Measurements from ENCODE around the gene EIF4A3. TPM values are rescaled to one million over a fixed set of nuclear protein-coding genes. Genes with fewer than 3 reads are reported as not detected.
A peak's percentile ranks its signal among the peaks of the same experiment; 100 is the strongest.

The EIF4A3 gene
- total RNA-seq, 1 experiment from 2014 or later = 160 TPM

DNA sequence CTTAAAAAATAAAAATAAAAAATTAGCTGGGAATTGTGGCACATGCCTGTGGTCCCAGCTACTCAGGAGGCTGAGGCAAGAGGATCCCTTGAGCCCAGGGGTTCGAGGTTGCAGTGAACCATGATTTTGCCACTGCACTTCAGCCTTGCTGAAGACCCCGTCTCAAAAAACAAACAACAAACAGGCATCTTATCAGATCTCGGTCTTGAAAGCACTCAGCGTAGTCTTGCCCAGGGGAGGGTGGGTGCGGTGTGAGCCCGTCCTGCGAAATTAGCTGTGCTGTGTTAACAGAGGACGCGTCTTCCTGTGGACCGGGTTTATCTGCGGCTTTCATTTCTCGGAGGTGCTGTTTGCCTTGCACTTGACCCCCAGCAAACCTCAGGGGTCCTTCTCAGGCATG is 40.2 kb downstream of the EIF4A3 start:
- Mint-ChIP-seq H3K36me3 (no peaks in the 10 kb centered on the region), H3K9me3 (no peaks in the 10 kb centered on the region), H3K27me3 (ENCODE audit: low read depth) (no peaks in the 10 kb centered on the region), H3K27ac (no peak overlapping the region), H3K4me1 (peaks cover 17% of the 10 kb centered on the region), H3K4me3 (no peak overlapping the region)
- DNase-seq (ENCODE audit: low spot score) (no peak), ATAC-seq (no peak)
- CTCF ChIA-PET = interaction anchor here (2.2 kb wide), 1 partner anchor 18 kb away, joined by 8 read pairs; no protein-coding TSS in a partner anchor
- POLR2A ChIA-PET = no interaction called here
- no peak for TF ChIP-seq FOXK1 (CRISPR knock-in tag; IDR thresholded peaks at IDR 0.05)
- no peak for TF ChIP-seq SMAD4 (CRISPR knock-in tag; IDR thresholded peaks at IDR 0.05)
- no peak for TF ChIP-seq ZNF121 (CRISPR knock-in tag; IDR thresholded peaks at IDR 0.05)
- no peak for TF ChIP-seq ZBTB21 (CRISPR knock-in tag; IDR thresholded peaks at IDR 0.05; ENCODE audit: borderline replicate concordance)
- TF ChIP-seq, protein P1, sequence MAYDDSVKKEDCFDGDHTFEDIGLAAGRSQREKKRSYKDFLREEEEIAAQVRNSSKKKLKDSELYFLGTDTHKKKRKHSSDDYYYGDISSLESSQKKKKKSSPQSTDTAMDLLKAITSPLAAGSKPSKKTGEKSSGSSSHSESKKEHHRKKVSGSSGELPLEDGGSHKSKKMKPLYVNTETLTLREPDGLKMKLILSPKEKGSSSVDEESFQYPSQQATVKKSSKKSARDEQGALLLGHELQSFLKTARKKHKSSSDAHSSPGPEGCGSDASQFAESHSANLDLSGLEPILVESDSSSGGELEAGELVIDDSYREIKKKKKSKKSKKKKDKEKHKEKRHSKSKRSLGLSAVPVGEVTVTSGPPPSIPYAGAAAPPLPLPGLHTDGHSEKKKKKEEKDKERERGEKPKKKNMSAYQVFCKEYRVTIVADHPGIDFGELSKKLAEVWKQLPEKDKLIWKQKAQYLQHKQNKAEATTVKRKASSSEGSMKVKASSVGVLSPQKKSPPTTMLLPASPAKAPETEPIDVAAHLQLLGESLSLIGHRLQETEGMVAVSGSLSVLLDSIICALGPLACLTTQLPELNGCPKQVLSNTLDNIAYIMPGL (CRISPR knock-in tag; IDR thresholded peaks at IDR 0.05) = no peak
- TF ChIP-seq ZNF671 (CRISPR knock-in tag; IDR thresholded peaks at IDR 0.05) = no peak
- TF ChIP-seq ZBTB43 (CRISPR knock-in tag; IDR thresholded peaks at IDR 0.05) = no peak
- TF ChIP-seq ZNF423 (CRISPR knock-in tag; IDR thresholded peaks at IDR 0.05) = no peak
- TF ChIP-seq, protein P2, sequence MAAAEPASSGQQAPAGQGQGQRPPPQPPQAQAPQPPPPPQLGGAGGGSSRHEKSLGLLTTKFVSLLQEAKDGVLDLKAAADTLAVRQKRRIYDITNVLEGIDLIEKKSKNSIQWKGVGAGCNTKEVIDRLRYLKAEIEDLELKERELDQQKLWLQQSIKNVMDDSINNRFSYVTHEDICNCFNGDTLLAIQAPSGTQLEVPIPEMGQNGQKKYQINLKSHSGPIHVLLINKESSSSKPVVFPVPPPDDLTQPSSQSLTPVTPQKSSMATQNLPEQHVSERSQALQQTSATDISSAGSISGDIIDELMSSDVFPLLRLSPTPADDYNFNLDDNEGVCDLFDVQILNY (CRISPR knock-in tag; IDR thresholded peaks at IDR 0.05) = no peak
- TF ChIP-seq, protein P3, sequence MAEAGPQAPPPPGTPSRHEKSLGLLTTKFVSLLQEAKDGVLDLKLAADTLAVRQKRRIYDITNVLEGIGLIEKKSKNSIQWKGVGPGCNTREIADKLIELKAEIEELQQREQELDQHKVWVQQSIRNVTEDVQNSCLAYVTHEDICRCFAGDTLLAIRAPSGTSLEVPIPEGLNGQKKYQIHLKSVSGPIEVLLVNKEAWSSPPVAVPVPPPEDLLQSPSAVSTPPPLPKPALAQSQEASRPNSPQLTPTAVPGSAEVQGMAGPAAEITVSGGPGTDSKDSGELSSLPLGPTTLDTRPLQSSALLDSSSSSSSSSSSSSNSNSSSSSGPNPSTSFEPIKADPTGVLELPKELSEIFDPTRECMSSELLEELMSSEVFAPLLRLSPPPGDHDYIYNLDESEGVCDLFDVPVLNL (CRISPR knock-in tag; IDR thresholded peaks at IDR 0.05; ENCODE audit: borderline replicate concordance, low read depth) = no peak
- TF ChIP-seq ELF4 (CRISPR knock-in tag; IDR thresholded peaks at IDR 0.05; ENCODE audit: low read depth) = no peak
- TF ChIP-seq ZNF138 (CRISPR knock-in tag; conservative IDR thresholded peaks at IDR 0.05) = no peak
- TF ChIP-seq SMAD3 (CRISPR knock-in tag; IDR thresholded peaks at IDR 0.05; ENCODE audit: borderline replicate concordance) = no peak
- TF ChIP-seq ZNF281 (CRISPR knock-in tag; IDR thresholded peaks at IDR 0.05) = no peak
- no peak for TF ChIP-seq MXD4 (CRISPR knock-in tag; IDR thresholded peaks at IDR 0.05; ENCODE audit: borderline replicate concordance)

GRCh38 chr17:80106176-80106575 is 40.8 kb downstream of the EIF4A3 start:
- H3K36me3 Mint-ChIP-seq = no peaks in the 10 kb centered on the region
- CTCF ChIA-PET = interaction anchor here (2.2 kb wide), 1 partner anchor 18 kb away, joined by 8 read pairs; no protein-coding TSS in a partner anchor
- H3K27ac Mint-ChIP-seq = peak overlapping the region; percentile 54; the same call in 1 of the 2 replicates
- DNase-seq (ENCODE audit: low spot score) (no peak), ATAC-seq (no peak)
- POLR2A ChIA-PET = no interaction called here
- no peaks in the 10 kb centered on the region for H3K9me3 Mint-ChIP-seq
- peaks cover 13% of the 10 kb centered on the region for H3K4me1 Mint-ChIP-seq
- no peak overlapping the region for H3K4me3 Mint-ChIP-seq
- H3K27me3 Mint-ChIP-seq (ENCODE audit: low read depth) = no peaks in the 10 kb centered on the region
- TF ChIP-seq SMAD3 (CRISPR knock-in tag; IDR thresholded peaks at IDR 0.05; ENCODE audit: borderline replicate concordance) (no peak), SOX15 (CRISPR knock-in tag; IDR thresholded peaks at IDR 0.05) (no peak), USF1 (CRISPR knock-in tag; IDR thresholded peaks at IDR 0.05) (no peak), EMX1 (CRISPR knock-in tag; IDR thresholded peaks at IDR 0.05) (no peak), ZNF671 (CRISPR knock-in tag; IDR thresholded peaks at IDR 0.05) (no peak), FOXJ3 (CRISPR knock-in tag; IDR thresholded peaks at IDR 0.05; ENCODE audit: borderline replicate concordance) (no peak), ERG (CRISPR knock-in tag; IDR thresholded peaks at IDR 0.05) (no peak), ZNF423 (CRISPR knock-in tag; IDR thresholded peaks at IDR 0.05) (no peak), TCF7 (CRISPR knock-in tag; IDR thresholded peaks at IDR 0.05; ENCODE audit: low read depth) (no peak), IRF1 (CRISPR knock-in tag; IDR thresholded peaks at IDR 0.05) (no peak), ELF4 (CRISPR knock-in tag; IDR thresholded peaks at IDR 0.05; ENCODE audit: low read depth) (no peak)
- TF ChIP-seq, protein P4, sequence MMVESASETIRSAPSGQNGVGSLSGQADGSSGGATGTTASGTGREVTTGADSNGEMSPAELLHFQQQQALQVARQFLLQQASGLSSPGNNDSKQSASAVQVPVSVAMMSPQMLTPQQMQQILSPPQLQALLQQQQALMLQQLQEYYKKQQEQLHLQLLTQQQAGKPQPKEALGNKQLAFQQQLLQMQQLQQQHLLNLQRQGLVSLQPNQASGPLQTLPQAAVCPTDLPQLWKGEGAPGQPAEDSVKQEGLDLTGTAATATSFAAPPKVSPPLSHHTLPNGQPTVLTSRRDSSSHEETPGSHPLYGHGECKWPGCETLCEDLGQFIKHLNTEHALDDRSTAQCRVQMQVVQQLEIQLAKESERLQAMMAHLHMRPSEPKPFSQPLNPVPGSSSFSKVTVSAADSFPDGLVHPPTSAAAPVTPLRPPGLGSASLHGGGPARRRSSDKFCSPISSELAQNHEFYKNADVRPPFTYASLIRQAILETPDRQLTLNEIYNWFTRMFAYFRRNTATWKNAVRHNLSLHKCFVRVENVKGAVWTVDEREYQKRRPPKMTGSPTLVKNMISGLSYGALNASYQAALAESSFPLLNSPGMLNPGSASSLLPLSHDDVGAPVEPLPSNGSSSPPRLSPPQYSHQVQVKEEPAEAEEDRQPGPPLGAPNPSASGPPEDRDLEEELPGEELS (CRISPR knock-in tag; IDR thresholded peaks at IDR 0.05) = no peak
